CD4-positive, alpha-beta memory T cell (primary cell): ENCODE measurements around the gene DDX56. TPM values are rescaled to one million over a fixed set of nuclear protein-coding genes. Genes with fewer than 3 reads are reported as not detected.

Experiments
- polyA plus RNA-seq, 2 donors: library from polyadenylated mRNA; unstranded; fragments of 300-500 nt; fragmentation: Illumina TruSeq; gene quantifications; one replicate each; pipeline ENCODE4 v1.2.3, GENCODE V29; 2021
- total RNA-seq, 2 experiments: library from RNA; stranded (reverse); gene quantifications; one replicate each; pipeline ENCODE4 v1.2.3, GENCODE V29; 2021

Gene DDX56
- total and polyA plus RNA-seq, 4 experiments from 2014 or later, result 48.9 to 114 (median 79.7) TPM

Other genes starting within 250 kb of the DDX56 start
- gene CAMK2B, start 248.3 kb downstream of the DDX56 start, total RNA-seq, result not detected
- gene CAMK2B, start 248.3 kb downstream of the DDX56 start, polyA plus RNA-seq, result not detected
- gene NUDCD3, start 83.2 kb downstream of the DDX56 start, total RNA-seq, result 100 to 1,000 TPM; 100 to 108 TPM
- gene NUDCD3, start 83.2 kb downstream of the DDX56 start, polyA plus RNA-seq, result 10 to 100 TPM; 55.2 to 61.8 TPM
- under 1 TPM; 0.19 to 0.23 TPM for gene NPC1L1, start 32.6 kb downstream of the DDX56 start, total RNA-seq
- gene NPC1L1, start 32.6 kb downstream of the DDX56 start, polyA plus RNA-seq, result not detected
- gene TMED4, start 8.3 kb upstream of the DDX56 start, total RNA-seq, result 100 to 1,000 TPM; 108 to 110 TPM
- gene TMED4, start 8.3 kb upstream of the DDX56 start, polyA plus RNA-seq, result 10 to 100 TPM; 65.4 to 68.1 TPM
- 100 to 1,000 TPM; 116 to 126 TPM for gene OGDH, start 32.7 kb upstream of the DDX56 start, total RNA-seq
- 10 to 100 TPM; 42.2 to 61.6 TPM for gene OGDH, start 32.7 kb upstream of the DDX56 start, polyA plus RNA-seq
- gene ZMIZ2, start 174.9 kb upstream of the DDX56 start, total RNA-seq, result 100 to 1,000 TPM; 169 to 170 TPM
- gene ZMIZ2, start 174.9 kb upstream of the DDX56 start, polyA plus RNA-seq, result 10 to 100 TPM in 1 of 2 donors, 1 to 10 TPM in 1; 1.1 to 12.1 TPM
- gene PPIA, start 222.8 kb upstream of the DDX56 start, total RNA-seq, result 100 to 1,000 TPM; 677 to 707 TPM
- 1,000 to 10,000 TPM; 2,815 to 3,590 TPM for gene PPIA, start 222.8 kb upstream of the DDX56 start, polyA plus RNA-seq